ENCODE measurements around the gene ABCF2.

The ABCF2 gene

DNA sequence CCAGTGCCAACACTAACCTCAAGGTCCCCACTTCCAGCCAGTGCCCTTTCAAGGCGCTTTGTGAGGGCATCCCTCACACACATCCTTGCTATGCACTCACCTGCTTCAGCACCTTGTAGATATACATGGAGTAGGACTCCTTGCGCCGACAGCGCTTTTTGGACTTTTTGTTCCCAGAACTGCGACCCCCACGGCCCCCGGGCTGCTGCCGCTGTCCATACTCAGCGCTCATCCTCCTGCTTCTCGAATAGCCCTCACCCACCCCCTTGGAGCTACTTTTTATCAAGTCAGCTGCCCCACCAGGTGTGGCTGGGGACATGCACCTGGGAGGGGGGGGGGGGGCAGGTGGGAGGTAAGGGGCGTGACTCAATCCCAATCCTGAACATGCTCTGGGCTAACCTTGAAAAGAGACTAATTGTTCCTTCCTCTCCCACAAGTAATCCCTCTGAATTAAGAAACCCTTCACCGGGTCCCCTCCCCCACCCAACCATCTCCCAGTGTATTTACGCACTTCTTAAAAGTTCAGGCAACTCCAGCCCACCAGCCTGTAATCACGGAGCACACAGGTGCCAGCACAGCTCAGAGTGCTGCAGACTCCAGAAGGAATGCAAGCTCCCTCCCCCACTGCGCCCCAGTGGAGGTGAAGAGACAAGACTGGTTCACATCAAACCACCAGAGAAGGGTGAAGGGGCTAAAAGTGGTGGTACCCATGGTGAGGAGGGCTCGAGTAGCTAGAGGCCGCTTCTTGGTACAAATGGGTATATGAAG lies 16.7 kb downstream of the ABCF2 start, which contains the start of gene H2BK1:
Gene H2BK1 (minus strand): TSS at position 402 of the 768 bp plus-strand sequence. CDS start 170 bp downstream, at position 232.
- no peak within 1 kb of the TSS for H3K4me3 ChIP-seq
- H4K20me1 ChIP-seq: peaks cover 0 to 77% (median 43%) of the 10 kb centered on the region in 11 experiments; a peak in 17 of 22 replicates
- H3K9me3 ChIP-seq (replicated peaks in 1 of 11): no peaks in the 10 kb centered on the region
- peaks cover 0 to 24% (median 18%) of the 10 kb centered on the region in 10 experiments; a peak in 16 of 20 replicates for H3K4me1 ChIP-seq
- no peak within 1 kb of the TSS for H3K9ac ChIP-seq
- H3K4me2 ChIP-seq: no peak within 1 kb of the TSS
- peaks cover 30 to 46% (median 38%) of the 10 kb centered on the region in 11 experiments for H3K36me3 ChIP-seq
- H3K27ac ChIP-seq: no peak within 1 kb of the TSS
- no peak for TF ChIP-seq Cebpa-rat (IDR thresholded peaks at IDR 0.05)
- peaks cover 0 to 14% (median 4%) of the 10 kb centered on the region in 11 experiments; a peak in 9 of 22 replicates for H3K27me3 ChIP-seq

DNA sequence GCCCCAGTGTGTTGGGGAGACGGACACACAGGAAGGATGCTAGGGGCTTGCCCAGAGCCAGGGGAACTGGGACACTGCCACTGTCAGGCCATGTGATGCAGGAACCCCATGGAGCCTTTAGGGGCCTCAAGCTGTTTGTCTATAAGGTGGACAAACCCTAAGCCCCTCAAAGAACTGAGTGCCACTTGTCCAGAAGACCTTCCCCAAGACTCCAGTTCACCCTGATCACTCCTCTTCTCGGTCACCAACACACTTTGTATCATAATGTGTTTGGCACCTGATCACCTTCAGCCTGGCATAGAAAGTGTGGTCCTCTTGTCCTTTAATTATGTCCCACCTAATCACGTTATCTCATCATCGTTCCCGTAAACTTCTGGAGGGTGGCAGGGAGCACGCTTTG lies 17.4 kb downstream of the ABCF2 start:
- peaks cover 23 to 39% (median 31%) of the 10 kb centered on the region in 11 experiments for H3K36me3 ChIP-seq
- no peaks in the 10 kb centered on the region for H3K9me3 ChIP-seq (replicated peaks in 1 of 11)
- H3K4me3 ChIP-seq: no peak overlapping the region
- peaks cover 0 to 21% (median 4%) of the 10 kb centered on the region in 11 experiments; a peak in 9 of 22 replicates for H3K27me3 ChIP-seq
- TF ChIP-seq Cebpa-rat (IDR thresholded peaks at IDR 0.05): no peak
- no peak overlapping the region for H3K4me2 ChIP-seq
- H3K27ac ChIP-seq: no peak overlapping the region
- peaks cover 0 to 70% (median 42%) of the 10 kb centered on the region in 11 experiments; a peak in 17 of 22 replicates for H4K20me1 ChIP-seq
- no peak overlapping the region for H3K9ac ChIP-seq
- H3K4me1 ChIP-seq: peaks cover 0 to 24% (median 18%) of the 10 kb centered on the region in 10 experiments; a peak in 16 of 20 replicates

DNA sequence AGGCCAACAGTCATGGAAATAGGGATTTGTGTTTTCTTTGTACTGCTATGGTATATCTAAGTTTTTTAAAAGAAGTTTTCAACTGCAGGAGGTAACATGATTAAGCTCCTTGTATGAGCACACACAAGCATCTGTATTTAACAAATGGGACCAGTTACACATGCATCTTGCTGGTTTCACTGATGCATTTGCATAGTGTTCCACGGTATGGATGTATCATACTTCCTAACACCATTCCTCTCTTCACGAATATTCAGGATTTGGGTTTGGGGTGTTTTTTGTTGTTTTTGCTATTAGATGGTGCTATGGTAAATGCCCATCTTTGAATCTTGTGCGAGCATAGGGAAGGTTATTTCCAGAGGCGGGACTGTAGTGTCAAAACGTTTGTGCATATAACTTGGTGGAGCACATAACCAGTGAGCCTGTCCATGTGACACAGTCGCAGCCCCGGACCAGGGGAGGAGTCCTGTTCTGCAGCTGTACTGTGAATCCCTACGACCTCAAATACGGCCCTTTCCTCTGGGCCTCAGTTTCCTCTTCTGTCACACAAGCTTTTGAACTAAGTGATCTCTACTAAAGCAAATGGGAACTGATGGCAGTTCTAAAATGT lies 18.6 kb downstream of the ABCF2 start:
- TF ChIP-seq Cebpa-rat (IDR thresholded peaks at IDR 0.05): no peak
- peaks cover 0 to 58% (median 30%) of the 10 kb centered on the region in 11 experiments; a peak in 16 of 22 replicates for H4K20me1 ChIP-seq
- H3K9ac ChIP-seq: no peak overlapping the region
- peaks cover 0 to 25% (median 6%) of the 10 kb centered on the region in 11 experiments; a peak in 10 of 22 replicates for H3K27me3 ChIP-seq
- H3K27ac ChIP-seq: no peak overlapping the region
- no peak overlapping the region for H3K4me3 ChIP-seq
- no peaks in the 10 kb centered on the region for H3K9me3 ChIP-seq (replicated peaks in 1 of 11)
- H3K4me2 ChIP-seq: peak overlapping the region in 8 of 11 experiments; percentile 7 to 70 (median 64); a peak in 9 of 22 replicates
- H3K4me1 ChIP-seq: peaks cover 0 to 24% (median 18%) of the 10 kb centered on the region in 10 experiments; a peak in 16 of 20 replicates
- H3K36me3 ChIP-seq: peaks cover 11 to 27% (median 19%) of the 10 kb centered on the region in 11 experiments

DNA sequence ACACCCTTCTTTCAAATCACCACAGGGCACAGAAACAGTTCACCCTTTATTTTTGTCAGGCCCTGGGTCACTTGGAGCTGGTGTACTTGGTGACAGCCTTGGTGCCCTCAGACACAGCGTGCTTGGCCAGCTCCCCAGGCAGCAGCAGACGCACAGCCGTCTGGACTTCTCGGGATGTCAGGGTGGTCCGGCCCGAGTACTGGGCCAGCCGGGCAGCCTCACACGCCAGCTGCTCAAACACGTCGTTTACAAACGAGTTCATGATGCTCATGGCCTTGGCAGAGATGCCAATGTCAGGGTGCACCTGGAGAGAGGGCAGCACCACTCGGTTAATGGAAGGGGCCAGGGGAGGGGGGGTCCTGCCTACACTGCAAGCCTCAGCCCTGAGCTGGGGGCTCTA lies 19.2 kb downstream of the ABCF2 start:
- Histone ChIP-seq H3K36me3 (peaks cover 5 to 21% (median 14%) of the 10 kb centered on the region in 11 experiments; a peak in 21 of 22 replicates), H3K27ac (no peak overlapping the region), H3K4me3 (no peak overlapping the region), H3K4me2 (peak overlapping the region in 10 of 11 experiments; percentile 7 to 70 (median 62); a peak in 18 of 22 replicates), H4K20me1 (peaks cover 0 to 52% (median 25%) of the 10 kb centered on the region in 11 experiments; a peak in 16 of 22 replicates), H3K9me3 (replicated peaks in 1 of 11) (no peaks in the 10 kb centered on the region), H3K9ac (no peak overlapping the region), H3K4me1 (peaks cover 0 to 24% (median 18%) of the 10 kb centered on the region in 10 experiments; a peak in 16 of 20 replicates), H3K27me3 (peaks cover 0 to 27% (median 10%) of the 10 kb centered on the region in 11 experiments; a peak in 12 of 22 replicates)
- no peak for TF ChIP-seq Cebpa-rat (IDR thresholded peaks at IDR 0.05)

DNA sequence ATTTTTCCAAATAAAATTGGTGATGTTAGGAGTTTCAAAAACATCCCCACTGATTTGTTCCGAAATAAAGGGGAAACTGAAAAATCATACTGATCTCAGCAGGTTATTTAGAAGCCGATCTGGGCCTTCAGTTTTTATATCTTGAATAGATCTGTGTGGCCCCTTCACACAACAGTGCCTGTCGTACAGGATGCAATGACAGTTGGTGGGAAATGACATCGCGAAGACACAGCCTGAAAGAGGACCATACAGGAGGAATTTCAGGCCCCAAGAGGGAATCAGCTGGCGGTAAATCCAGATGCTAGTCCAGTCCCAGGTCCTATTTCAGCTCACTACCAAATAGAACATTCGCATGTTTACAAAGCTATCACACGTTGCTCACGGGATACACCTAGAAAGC lies 19.7 kb downstream of the ABCF2 start:
- Histone ChIP-seq H3K27me3 (peaks cover 0 to 27% (median 14%) of the 10 kb centered on the region in 11 experiments; a peak in 12 of 22 replicates), H3K27ac (no peak overlapping the region)
- TF ChIP-seq Cebpa-rat (IDR thresholded peaks at IDR 0.05): no peak

DNA sequence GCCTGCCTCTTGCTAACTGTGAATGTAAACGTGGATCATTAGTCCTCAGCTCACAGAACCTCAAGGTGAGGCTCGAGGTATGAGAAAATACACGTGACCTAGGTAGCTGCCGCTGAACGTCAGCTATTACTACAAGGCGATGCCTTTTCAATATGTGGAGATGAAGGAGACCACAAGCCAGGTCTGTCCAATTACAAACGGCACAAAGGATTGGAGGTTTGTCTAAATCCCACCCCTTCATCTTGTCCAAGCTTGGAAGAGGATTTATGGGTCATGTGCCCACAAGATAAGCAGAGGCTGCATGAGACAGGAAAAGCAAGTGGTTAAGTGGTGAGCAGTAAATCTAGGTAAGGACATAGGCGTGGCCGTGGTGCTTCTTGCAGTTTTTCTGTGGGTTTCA lies 20.1 kb downstream of the ABCF2 start:
- Histone ChIP-seq H3K9ac (0 out of 22 replicates have a peak overlapping the region, but pooled peaks of 1 of the 11 experiments have one; percentile 12), H3K27me3 (peaks cover 0 to 30% (median 14%) of the 10 kb centered on the region in 11 experiments; a peak in 12 of 22 replicates), H3K9me3 (replicated peaks in 1 of 11) (no peaks in the 10 kb centered on the region), H3K4me2 (peak overlapping the region in 9 of 11 experiments; percentile 7 to 70 (median 64); a peak in 17 of 22 replicates), H4K20me1 (peaks cover 0 to 44% (median 16%) of the 10 kb centered on the region in 11 experiments; a peak in 12 of 22 replicates), H3K4me1 (peaks cover 0 to 24% (median 18%) of the 10 kb centered on the region in 10 experiments; a peak in 16 of 20 replicates), H3K36me3 (peaks cover 0 to 12% (median 5%) of the 10 kb centered on the region in 11 experiments; a peak in 12 of 22 replicates), H3K27ac (no peak overlapping the region), H3K4me3 (no peak overlapping the region)
- no peak for TF ChIP-seq Cebpa-rat (IDR thresholded peaks at IDR 0.05)

More for the DNA sequence above, 19.7 kb downstream of the ABCF2 start:
- peaks cover 0 to 24% (median 18%) of the 10 kb centered on the region in 10 experiments; a peak in 16 of 20 replicates for H3K4me1 ChIP-seq
- peaks cover under 1 to 16% (median 9%) of the 10 kb centered on the region in 11 experiments; a peak in 19 of 22 replicates for H3K36me3 ChIP-seq
- H3K4me3 ChIP-seq: no peak overlapping the region
- peak overlapping the region in 10 of 11 experiments; percentile 7 to 70 (median 62); a peak in 18 of 22 replicates for H3K4me2 ChIP-seq
- H3K9ac ChIP-seq: 0 out of 22 replicates have a peak overlapping the region, but pooled peaks of 1 of the 11 experiments have one; percentile 12
- H4K20me1 ChIP-seq: peaks cover 0 to 48% (median 20%) of the 10 kb centered on the region in 11 experiments; a peak in 16 of 22 replicates
- H3K9me3 ChIP-seq (replicated peaks in 1 of 11): no peaks in the 10 kb centered on the region

DNA sequence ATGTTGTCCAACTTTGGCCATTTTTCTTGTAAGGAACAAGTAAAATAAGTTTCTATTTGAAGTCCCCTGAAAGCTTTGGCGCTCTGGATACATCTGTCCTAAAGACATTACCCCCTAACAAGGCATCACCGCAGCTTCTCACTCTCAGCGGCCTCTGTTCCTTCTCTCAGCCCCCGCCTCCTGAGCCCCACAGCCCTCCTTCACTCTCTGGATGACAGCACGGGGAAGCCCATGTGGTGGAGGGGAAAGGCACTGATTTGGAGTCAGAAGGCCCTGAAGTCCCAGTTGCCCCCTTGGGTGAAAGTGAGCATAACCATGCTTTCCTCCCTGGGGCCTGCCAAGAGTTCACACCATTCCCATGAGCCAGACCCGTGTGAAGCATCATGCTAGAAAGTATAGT lies 21.3 kb downstream of the ABCF2 start:
- H3K9ac ChIP-seq: no peak overlapping the region
- H3K9me3 ChIP-seq (replicated peaks in 1 of 11): no peaks in the 10 kb centered on the region
- peaks cover 0 to 2% (median 0%) of the 10 kb centered on the region in 11 experiments; a peak in 1 of 22 replicates for H3K36me3 ChIP-seq
- peak overlapping the region in 1 of 11 experiments; percentile 8; a peak in 2 of 22 replicates for H3K4me2 ChIP-seq
- peaks cover 0 to 32% (median 4%) of the 10 kb centered on the region in 11 experiments; a peak in 10 of 22 replicates for H4K20me1 ChIP-seq
- H3K4me1 ChIP-seq: peaks cover 0 to 24% (median 18%) of the 10 kb centered on the region in 10 experiments; a peak in 16 of 20 replicates
- TF ChIP-seq Cebpa-rat (IDR thresholded peaks at IDR 0.05): no peak
- peaks cover 0 to 33% (median 21%) of the 10 kb centered on the region in 11 experiments; a peak in 12 of 22 replicates for H3K27me3 ChIP-seq
- H3K27ac ChIP-seq: no peak overlapping the region
- no peak overlapping the region for H3K4me3 ChIP-seq

DNA sequence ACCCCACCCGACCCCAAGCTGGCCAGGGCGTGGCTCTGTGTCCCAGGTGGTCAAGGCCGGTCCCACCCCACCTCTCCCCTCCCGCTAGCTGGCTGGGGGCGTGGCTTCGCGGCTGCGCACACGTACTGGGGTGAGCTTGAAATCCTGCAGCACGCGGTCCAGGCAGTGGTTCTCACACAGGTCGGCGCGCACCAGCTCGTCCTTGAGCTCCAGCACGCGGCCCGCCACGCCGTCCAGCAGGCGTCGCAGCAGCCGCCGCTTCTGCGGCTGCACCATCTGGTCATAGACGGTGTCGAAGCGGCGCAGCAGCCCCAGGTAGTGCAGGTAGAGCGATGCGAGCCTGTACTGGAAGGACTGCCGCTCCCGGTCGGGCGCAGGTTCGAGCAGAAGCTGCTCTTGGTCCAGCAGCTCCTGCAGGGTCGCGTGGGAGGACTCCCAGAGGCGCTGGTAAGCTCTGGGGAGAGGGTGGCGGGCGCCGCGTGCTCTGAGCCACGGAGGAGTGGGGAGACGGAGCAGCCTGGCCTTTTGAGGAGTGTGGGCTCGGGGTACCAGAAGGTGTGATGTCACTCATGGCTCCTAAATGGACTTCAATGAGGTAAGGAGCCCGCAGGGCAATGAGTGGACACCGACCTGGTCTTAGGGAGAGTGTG lies 22.5 kb downstream of the ABCF2 start:
- TF ChIP-seq Cebpa-rat (IDR thresholded peaks at IDR 0.05): no peak
- Histone ChIP-seq H4K20me1 (peaks cover 0 to 20% (median 0%) of the 10 kb centered on the region in 11 experiments; a peak in 7 of 22 replicates), H3K9me3 (replicated peaks in 1 of 11) (no peaks in the 10 kb centered on the region), H3K4me2 (no peak overlapping the region), H3K4me3 (no peak overlapping the region), H3K9ac (no peak overlapping the region), H3K4me1 (peaks cover 0 to 24% (median 18%) of the 10 kb centered on the region in 10 experiments; a peak in 16 of 20 replicates), H3K27me3 (peaks cover 0 to 33% (median 21%) of the 10 kb centered on the region in 11 experiments; a peak in 12 of 22 replicates), H3K27ac (no peak overlapping the region), H3K36me3 (no peaks in the 10 kb centered on the region)
